Neural progenitor cell (in vitro differentiated cells): Measurements from ENCODE around the gene GPX3.

ENCODE experiments used
- EZH2 ChIP-seq: fragments of 200-600 bp; sonication (generic); IDR thresholded peaks from 2 replicates; pipeline ENCODE4 v1.6.1; 2017; ENCODE audit warnings: antibody characterized with exemption, mild to moderate bottlenecking, moderate library complexity
- EZH2phosphoT487 ChIP-seq: fragments of 200-600 bp; sonication (generic); IDR thresholded peaks from 2 replicates; pipeline ENCODE4 v1.6.1; 2017; ENCODE audit warnings: antibody characterized with exemption
- TF ChIP-seq, protein P1 (sequence below): fragments of 200-600 bp; sonication (generic); IDR thresholded peaks from 2 replicates; pipeline ENCODE4 v1.5.1; 2017; ENCODE audit warnings: antibody characterized with exemption, mild to moderate bottlenecking

DNA sequence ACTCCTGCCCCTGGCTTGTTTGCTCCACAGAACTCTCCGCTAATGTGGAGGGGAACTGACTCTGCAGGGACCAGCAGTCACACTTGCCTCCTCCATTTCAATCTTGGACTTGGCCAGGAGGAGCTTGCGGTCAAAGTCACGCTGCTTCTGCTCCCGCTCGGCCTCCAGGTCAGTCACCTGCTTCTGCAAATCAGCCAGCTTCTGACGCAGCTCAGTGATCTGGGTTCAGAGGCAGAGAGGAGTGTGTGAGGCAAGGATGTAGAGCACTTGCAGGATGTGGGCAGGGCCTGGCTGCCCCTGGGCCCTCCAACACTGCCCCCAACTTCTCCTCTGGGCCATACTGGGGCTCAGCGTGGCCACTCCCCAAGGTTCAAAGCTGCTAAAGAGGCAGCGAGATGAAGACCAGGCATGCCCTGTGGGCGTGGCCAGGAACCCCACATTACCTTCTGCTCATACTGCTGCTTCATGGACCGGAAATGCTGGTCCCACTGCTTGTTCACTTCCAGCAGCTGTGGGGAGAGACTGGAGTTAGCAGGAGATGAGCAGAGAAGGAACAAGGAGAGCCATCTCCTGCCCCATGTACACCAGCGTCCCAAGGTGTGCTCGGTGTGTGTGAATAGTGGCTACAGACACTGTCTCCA is 22.2 kb downstream of the GPX3 start:
- TF ChIP-seq EZH2phosphoT487 (no peak), EZH2 (no peak)
- TF ChIP-seq, protein P1, sequence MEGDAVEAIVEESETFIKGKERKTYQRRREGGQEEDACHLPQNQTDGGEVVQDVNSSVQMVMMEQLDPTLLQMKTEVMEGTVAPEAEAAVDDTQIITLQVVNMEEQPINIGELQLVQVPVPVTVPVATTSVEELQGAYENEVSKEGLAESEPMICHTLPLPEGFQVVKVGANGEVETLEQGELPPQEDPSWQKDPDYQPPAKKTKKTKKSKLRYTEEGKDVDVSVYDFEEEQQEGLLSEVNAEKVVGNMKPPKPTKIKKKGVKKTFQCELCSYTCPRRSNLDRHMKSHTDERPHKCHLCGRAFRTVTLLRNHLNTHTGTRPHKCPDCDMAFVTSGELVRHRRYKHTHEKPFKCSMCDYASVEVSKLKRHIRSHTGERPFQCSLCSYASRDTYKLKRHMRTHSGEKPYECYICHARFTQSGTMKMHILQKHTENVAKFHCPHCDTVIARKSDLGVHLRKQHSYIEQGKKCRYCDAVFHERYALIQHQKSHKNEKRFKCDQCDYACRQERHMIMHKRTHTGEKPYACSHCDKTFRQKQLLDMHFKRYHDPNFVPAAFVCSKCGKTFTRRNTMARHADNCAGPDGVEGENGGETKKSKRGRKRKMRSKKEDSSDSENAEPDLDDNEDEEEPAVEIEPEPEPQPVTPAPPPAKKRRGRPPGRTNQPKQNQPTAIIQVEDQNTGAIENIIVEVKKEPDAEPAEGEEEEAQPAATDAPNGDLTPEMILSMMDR: no peak
